D721Med (cell line): ENCODE data around the gene SMAP1.

Experiments
- DNase-seq: peaks from one replicate; pipeline ENCODE4 v3.0.0; 2011; ENCODE audit warnings: low spot score; ENCODE audit not compliant: insufficient read length
- FAIRE-seq: peaks from 2 replicates; lab custom pipeline; 2011; peaks lifted over from hg19 to GRCh38; lab: Jason Lieb, UNC
- CTCF ChIP-seq: IDR thresholded peaks from 2 replicates; pipeline ENCODE4 v1.5.1; 2012; ENCODE audit warnings: mild to moderate bottlenecking, control low read depth; ENCODE audit not compliant: insufficient read depth; ENCODE audit errors: missing control alignments

Gene SMAP1

DNA sequence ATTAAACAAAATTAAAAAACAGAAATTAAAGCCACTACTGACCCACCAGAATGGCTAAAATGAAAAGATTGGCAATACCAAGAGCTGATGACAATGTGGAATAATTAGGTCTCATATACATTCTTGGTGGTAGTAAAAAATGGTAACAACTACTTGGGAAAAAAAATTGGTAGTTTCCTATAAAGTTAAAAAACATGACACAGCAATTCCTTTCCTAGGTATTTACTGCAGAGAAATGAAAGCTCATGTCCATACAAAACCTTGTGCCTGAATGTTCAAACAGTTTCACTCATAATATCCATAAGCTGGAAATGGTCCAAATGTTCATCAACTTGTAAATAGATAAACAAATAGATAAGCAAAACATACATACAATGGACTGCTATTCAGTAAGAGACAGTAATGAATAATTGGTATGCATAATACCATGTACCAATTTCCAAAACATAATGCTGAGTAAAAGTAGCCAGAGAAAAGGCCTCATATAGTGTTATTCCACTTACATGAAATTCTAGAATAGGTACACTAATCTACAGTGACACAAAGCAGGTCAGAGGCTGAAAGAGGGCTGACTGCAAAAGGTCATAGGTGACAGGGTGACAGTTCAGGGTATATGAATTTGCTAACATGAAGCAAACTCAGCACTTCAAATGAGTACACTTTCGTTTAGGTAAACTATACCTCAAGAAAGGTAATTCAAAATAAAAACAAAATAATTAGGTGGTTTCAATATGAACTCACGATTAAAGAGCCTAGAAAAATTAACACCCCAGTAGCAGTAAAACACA, 236.2 kb downstream of the SMAP1 start:
- TF ChIP-seq CTCF: no peak
- FAIRE-seq (no peak), DNase-seq (no peak)

- FAIRE-seq: no peak
- TF ChIP-seq CTCF: no peak
- no peak for DNase-seq
Measured at GRCh38 chr6:70905742-70906141, 238.1 kb downstream of the SMAP1 start.
